ELR (cell line): ENCODE data around the gene PERCC1.

Experiments used
- DNase-seq: peaks from one replicate; pipeline ENCODE4 v3.0.0-alpha.2; 2015; ENCODE audit warnings: low read depth

The PERCC1 gene

GRCh38 chr16:1412847-1413246 lies 18.0 kb upstream of the PERCC1 start:
- DNase-seq: no peak

- DNase-seq: peak; percentile 49
Observed at GRCh38 chr16:1413684-1414531, 17.0 kb upstream of the PERCC1 start.

- peak; percentile 65 for DNase-seq
Observed at GRCh38 chr16:1414532-1415260, 16.2 kb upstream of the PERCC1 start, which contains the start of gene UNKL. TSS of gene UNKL (minus strand) at chr16:1414704. CDS start at chr16:1414691, 13 bp downstream.

- peak; percentile 16 for DNase-seq
Observed at GRCh38 chr16:1416521-1416941, 14.3 kb upstream of the PERCC1 start.

GRCh38 chr16:1420111-1420539 lies 10.8 kb upstream of the PERCC1 start:
- DNase-seq: peak; percentile 19

GRCh38 chr16:1422076-1422475 lies 8.8 kb upstream of the PERCC1 start:
- DNase-seq: no peak

GRCh38 chr16:1424028-1424427 lies 6.8 kb upstream of the PERCC1 start:
- DNase-seq: no peak

GRCh38 chr16:1425616-1426370 lies 5.1 kb upstream of the PERCC1 start:
- no peak for DNase-seq

- no peak for DNase-seq
Observed at GRCh38 chr16:1426734-1427471, 4.0 kb upstream of the PERCC1 start.

- DNase-seq: no peak
Observed at GRCh38 chr16:1427473-1428461, 3.1 kb upstream of the PERCC1 start.

GRCh38 chr16:1428511-1428910 lies 2.4 kb upstream of the PERCC1 start:
- peak; percentile 19 for DNase-seq

- no peak for DNase-seq
Observed at GRCh38 chr16:1429012-1429411, 1.9 kb upstream of the PERCC1 start.

GRCh38 chr16:1429631-1430030 lies 1.2 kb upstream of the PERCC1 start:
- no peak for DNase-seq

GRCh38 chr16:1430214-1430758 lies 592 bp upstream of the PERCC1 start:
- no peak for DNase-seq

GRCh38 chr16:1431497-1432270 lies 806 bp downstream of the PERCC1 start:
- DNase-seq: no peak

- no peak for DNase-seq
Observed at GRCh38 chr16:1432388-1433262, 1.7 kb downstream of the PERCC1 start.

GRCh38 chr16:1433263-1433560 lies 2.3 kb downstream of the PERCC1 start:
- DNase-seq: no peak

GRCh38 chr16:1433756-1434155 lies 2.9 kb downstream of the PERCC1 start:
- DNase-seq: no peak
